Mucosa of descending colon (tissue), 3 donors: ENCODE measurements around the gene NDC1. TPM values are rescaled to one million over a fixed set of nuclear protein-coding genes. Genes with fewer than 3 reads are reported as not detected.

Source experiments
- ATAC-seq: fragments of 200-7000 bp; cut with Tn5 transposase; one replicate; pipeline ENCODE4 v1.9.1; 2020; ENCODE audit warnings: mild to moderate bottlenecking, moderate library complexity
- DNase-seq, 3 donors: peaks; one replicate each; pipeline ENCODE4 v3.0.0-alpha.2; 2020
- H3K36me3 ChIP-seq: fragments of 200-600 bp; one replicate; pipeline ENCODE4 v1.8.0; 2021; ENCODE audit warnings: low read depth, mild to moderate bottlenecking
- H3K4me1 ChIP-seq: fragments of 200-600 bp; one replicate; pipeline ENCODE4 v1.8.0; 2021; ENCODE audit warnings: low read depth, mild to moderate bottlenecking
- H3K4me3 ChIP-seq: fragments of 200-600 bp; one replicate; pipeline ENCODE4 v1.8.0; 2021; ENCODE audit warnings: mild to moderate bottlenecking
- H3K9me3 ChIP-seq: fragments of 200-600 bp; one replicate; pipeline ENCODE4 v1.8.0; 2021; ENCODE audit warnings: mild to moderate bottlenecking
- CTCF ChIP-seq: fragments of 200-600 bp; IDR thresholded peaks from one replicate; pipeline ENCODE4 v1.8.0; 2022; ENCODE audit warnings: antibody characterized with exemption, mild to moderate bottlenecking
- intact Hi-C, 2 donors: fragments of 100-400 bp; cut with DNase I in 1 of 2; cut with micrococcal nuclease in 1 of 2; formaldehyde crosslinking; loops; one replicate each; pipeline versions ENCODE4 v1.11.0 to v1.11.1; 2022; cut with DNase I, micrococcal nuclease
- total RNA-seq, 3 donors: library from RNA; stranded (reverse); fragmentation: NEBNext Ultra II Directional in 2 of 3; extraction: Animal tissue kit (Norgen Biotek cat#: 25700) in 2 of 3; gene quantifications; one replicate each; pipeline versions ENCODE4 v1.2.1 to v1.2.4, GENCODE V29; 2021 to 2023
- donor health status: DM: no; HTN: no; CAD: no; lungs with moderate emphysema.
- donor health status: DM: no; HTN: no; CAD: no.
- donor health status: DM: no; HTN: yes; CAD: no.

NDC1 gene
- total RNA-seq, 3 donors from 2014 or later = 9.7 to 23.8 (median 11.0) TPM

GRCh38 chr1:53771648-53772047, 66.4 kb downstream of the NDC1 start:
- Histone ChIP-seq H3K4me1 (no peaks in the 10 kb centered on the region), H3K9me3 (no peaks in the 10 kb centered on the region), H3K36me3 (no peaks in the 10 kb centered on the region), H3K4me3 (no peak overlapping the region)
- intact Hi-C loops = no loop called here
- DNase-seq = no peak
- no peak for ATAC-seq
- TF ChIP-seq CTCF = no peak

GRCh38 chr1:53769780-53770179, 68.3 kb downstream of the NDC1 start:
- intact Hi-C loops = no loop called here
- no peak for ATAC-seq

GRCh38 chr1:53769184-53769583, 68.9 kb downstream of the NDC1 start:
- no peak for TF ChIP-seq CTCF
- Histone ChIP-seq H3K9me3 (no peaks in the 10 kb centered on the region), H3K36me3 (no peaks in the 10 kb centered on the region), H3K4me1 (no peaks in the 10 kb centered on the region), H3K4me3 (no peak overlapping the region)
- no peak for ATAC-seq
- intact Hi-C loops = no loop called here
- DNase-seq = no peak

More at GRCh38 chr1:53769780-53770179, 68.3 kb downstream of the NDC1 start:
- no peak for DNase-seq
- TF ChIP-seq CTCF = no peak
- H3K4me3 ChIP-seq = no peak overlapping the region
- no peaks in the 10 kb centered on the region for H3K9me3 ChIP-seq
- no peaks in the 10 kb centered on the region for H3K4me1 ChIP-seq
- H3K36me3 ChIP-seq = no peaks in the 10 kb centered on the region

- Histone ChIP-seq H3K4me1 (no peaks in the 10 kb centered on the region), H3K9me3 (no peaks in the 10 kb centered on the region), H3K36me3 (no peaks in the 10 kb centered on the region), H3K4me3 (no peak overlapping the region)
- ATAC-seq (no peak), DNase-seq (no peak)
- TF ChIP-seq CTCF = no peak
- intact Hi-C loops = no loop called here
These were observed 71.2 kb downstream of the NDC1 start for GRCh38 chr1:53766831-53767405.

- ATAC-seq = no peak
- Histone ChIP-seq H3K4me1 (no peaks in the 10 kb centered on the region), H3K9me3 (no peaks in the 10 kb centered on the region), H3K36me3 (no peaks in the 10 kb centered on the region), H3K4me3 (no peak overlapping the region)
- no peak for DNase-seq
- no peak for TF ChIP-seq CTCF
- intact Hi-C loops = no loop called here
These were observed 71.8 kb downstream of the NDC1 start for GRCh38 chr1:53766194-53766742.
